ENCODE data around the gene GLDC. TPM values are rescaled to one million over a fixed set of nuclear protein-coding genes. Genes with fewer than 3 reads are reported as not detected.

Gene GLDC
- total RNA-seq, 1 donor from 2014 or later = 100 TPM

DNA sequence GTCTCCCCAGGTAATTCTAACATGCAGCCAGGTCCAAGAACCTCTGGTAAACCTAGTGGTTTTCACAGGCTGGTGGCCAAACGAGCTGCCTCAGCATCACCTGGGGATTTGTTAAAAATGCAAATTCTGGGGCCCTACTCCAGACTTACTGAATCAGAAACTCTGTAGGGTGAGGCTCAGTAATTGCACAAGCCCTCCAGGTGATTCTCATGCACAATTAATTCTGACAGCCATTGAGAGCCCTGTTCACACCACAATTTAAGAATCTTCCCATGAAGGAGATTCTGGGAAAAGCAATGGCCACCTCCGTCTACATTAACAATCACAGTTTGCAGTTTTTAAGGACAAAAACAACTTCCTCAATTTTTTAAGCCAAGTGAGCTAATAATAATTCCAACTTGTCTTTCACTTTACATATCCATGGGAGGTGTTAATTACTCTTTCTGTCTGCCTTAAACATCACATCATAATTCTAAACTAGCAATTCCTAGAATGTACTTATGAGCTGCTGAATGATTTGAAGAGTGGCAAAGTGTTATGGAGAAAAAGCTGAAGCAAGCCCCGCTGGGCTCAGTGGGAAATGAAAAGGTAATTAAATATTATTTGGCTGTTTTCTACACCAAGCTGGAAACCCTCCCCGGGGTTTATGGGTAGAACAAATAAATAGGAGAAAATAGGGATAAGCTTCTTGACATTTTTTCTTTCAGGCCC, 70.0 kb downstream of the GLDC start:
- Mint-ChIP-seq H3K4me1 (peaks cover 16% of the 10 kb centered on the region), H3K27ac (no peak overlapping the region), H3K4me3 (no peak overlapping the region), H3K27me3 (ENCODE audit: insufficient read depth, low read depth) (peaks cover 3% of the 10 kb centered on the region), H3K9me3 (no peaks in the 10 kb centered on the region), H3K36me3 (peaks cover 7% of the 10 kb centered on the region)
- Histone ChIP-seq H3K27ac (no peak overlapping the region), H3K4me1 (peaks cover 9% of the 10 kb centered on the region), H3F3A (ENCODE audit: low read depth) (no peaks in the 10 kb centered on the region), H3K9ac (no peak overlapping the region), H3K27me3 (no peaks in the 10 kb centered on the region), H3K36me3 (no peaks in the 10 kb centered on the region), H3K79me2 (ENCODE audit: low read depth) (no peaks in the 10 kb centered on the region), H3K4me2 (no peak overlapping the region), H3K9me3 (ENCODE audit: low read depth) (no peaks in the 10 kb centered on the region), H2AFZ (replicated peaks) (no peak overlapping the region), H3K4me3 (no peak overlapping the region), H4K20me1 (ENCODE audit: low read depth) (no peaks in the 10 kb centered on the region)
- TF ChIP-seq, protein P1, sequence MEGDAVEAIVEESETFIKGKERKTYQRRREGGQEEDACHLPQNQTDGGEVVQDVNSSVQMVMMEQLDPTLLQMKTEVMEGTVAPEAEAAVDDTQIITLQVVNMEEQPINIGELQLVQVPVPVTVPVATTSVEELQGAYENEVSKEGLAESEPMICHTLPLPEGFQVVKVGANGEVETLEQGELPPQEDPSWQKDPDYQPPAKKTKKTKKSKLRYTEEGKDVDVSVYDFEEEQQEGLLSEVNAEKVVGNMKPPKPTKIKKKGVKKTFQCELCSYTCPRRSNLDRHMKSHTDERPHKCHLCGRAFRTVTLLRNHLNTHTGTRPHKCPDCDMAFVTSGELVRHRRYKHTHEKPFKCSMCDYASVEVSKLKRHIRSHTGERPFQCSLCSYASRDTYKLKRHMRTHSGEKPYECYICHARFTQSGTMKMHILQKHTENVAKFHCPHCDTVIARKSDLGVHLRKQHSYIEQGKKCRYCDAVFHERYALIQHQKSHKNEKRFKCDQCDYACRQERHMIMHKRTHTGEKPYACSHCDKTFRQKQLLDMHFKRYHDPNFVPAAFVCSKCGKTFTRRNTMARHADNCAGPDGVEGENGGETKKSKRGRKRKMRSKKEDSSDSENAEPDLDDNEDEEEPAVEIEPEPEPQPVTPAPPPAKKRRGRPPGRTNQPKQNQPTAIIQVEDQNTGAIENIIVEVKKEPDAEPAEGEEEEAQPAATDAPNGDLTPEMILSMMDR (IDR thresholded peaks at IDR 0.05) = no peak
- TF ChIP-seq EZH2phosphoT487 (IDR thresholded peaks at IDR 0.05) = no peak
- TF ChIP-seq EZH2 (IDR thresholded peaks at IDR 0.05) = no peak
- no peak for DNase-seq (ENCODE audit: low spot score)

DNA sequence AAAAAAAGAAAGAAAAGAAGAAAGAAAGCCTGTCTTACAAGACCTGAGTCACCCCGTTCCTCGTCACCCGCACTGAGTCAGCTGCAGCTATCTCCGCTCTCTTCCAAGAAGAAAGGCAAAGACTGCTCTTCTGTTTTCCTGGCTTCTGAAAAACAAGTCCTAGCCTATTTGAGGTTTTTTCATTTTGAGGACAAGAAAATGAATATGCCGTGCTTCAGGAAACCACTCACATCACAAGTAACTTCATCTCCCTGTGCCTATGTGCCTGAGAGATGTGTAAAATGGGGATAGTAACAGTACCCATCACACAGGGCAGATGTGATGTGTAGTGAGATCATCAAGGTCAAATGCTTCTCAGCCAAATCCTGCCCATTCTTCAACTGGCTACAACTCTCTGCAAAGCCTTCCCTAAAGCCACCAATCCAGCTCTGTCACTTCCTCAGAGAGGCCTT, 78.4 kb downstream of the GLDC start:
- no peak for DNase-seq (ENCODE audit: low spot score)
- Histone ChIP-seq H4K20me1 (ENCODE audit: low read depth) (no peaks in the 10 kb centered on the region), H3K27me3 (no peaks in the 10 kb centered on the region), H3K36me3 (no peaks in the 10 kb centered on the region), H3K9me3 (ENCODE audit: low read depth) (no peaks in the 10 kb centered on the region), H3K79me2 (ENCODE audit: low read depth) (no peaks in the 10 kb centered on the region), H3K4me2 (no peak overlapping the region), H3K4me1 (peaks cover 3% of the 10 kb centered on the region), H3K27ac (no peak overlapping the region), H3K4me3 (no peak overlapping the region), H3F3A (ENCODE audit: low read depth) (no peaks in the 10 kb centered on the region), H3K9ac (no peak overlapping the region), H2AFZ (replicated peaks) (no peak overlapping the region)
- Mint-ChIP-seq H3K27me3 (ENCODE audit: insufficient read depth, low read depth) (no peaks in the 10 kb centered on the region), H3K4me3 (no peak overlapping the region), H3K27ac (no peak overlapping the region), H3K36me3 (peaks cover 18% of the 10 kb centered on the region), H3K4me1 (peaks cover 9% of the 10 kb centered on the region), H3K9me3 (no peaks in the 10 kb centered on the region)
- TF ChIP-seq EZH2phosphoT487 (IDR thresholded peaks at IDR 0.05) (no peak), EZH2 (IDR thresholded peaks at IDR 0.05) (no peak)
- TF ChIP-seq, protein P1 (IDR thresholded peaks at IDR 0.05) = no peak

DNA sequence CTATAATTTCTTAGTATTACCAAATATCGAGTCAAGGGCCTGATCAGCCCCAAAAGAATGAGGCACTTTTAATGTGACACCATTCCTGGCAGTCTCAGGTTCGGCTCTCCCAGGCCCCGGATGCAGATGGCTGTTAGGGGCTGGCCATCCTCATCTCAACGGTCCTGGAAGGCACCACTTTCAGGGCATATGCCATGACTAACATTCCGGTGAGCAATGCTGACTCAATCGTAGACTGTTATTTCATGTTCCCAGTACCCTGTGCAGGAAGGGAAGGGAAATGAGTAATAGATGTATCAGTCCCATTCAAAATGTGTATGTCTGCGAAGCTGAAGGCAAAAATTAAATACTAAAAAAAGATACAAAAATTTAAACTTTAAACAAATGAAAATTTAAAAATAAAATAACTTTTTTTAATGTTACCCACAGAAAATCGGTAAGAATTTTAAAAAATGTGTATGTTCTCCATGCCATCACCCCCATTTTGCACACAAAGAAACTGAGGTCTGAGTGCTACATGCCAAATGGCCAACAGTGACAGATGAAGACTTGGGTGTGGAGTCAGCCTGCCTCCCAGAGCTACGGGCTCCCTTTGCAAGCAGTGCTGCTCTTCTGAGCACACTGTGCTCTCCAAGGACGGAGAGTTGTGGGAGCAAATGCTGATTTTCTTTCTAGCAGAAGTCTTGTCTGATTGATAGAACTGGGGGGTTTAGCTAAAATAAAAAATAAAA, 79.0 kb downstream of the GLDC start:
- no peaks in the 10 kb centered on the region for H3K9me3 ChIP-seq (ENCODE audit: low read depth)
- no peaks in the 10 kb centered on the region for H3F3A ChIP-seq (ENCODE audit: low read depth)
- DNase-seq (ENCODE audit: low spot score) = no peak
- no peaks in the 10 kb centered on the region for H4K20me1 ChIP-seq (ENCODE audit: low read depth)
- no peak overlapping the region for H3K4me3 Mint-ChIP-seq
- H3K27ac ChIP-seq = no peak overlapping the region
- H3K36me3 ChIP-seq = no peaks in the 10 kb centered on the region
- no peaks in the 10 kb centered on the region for H3K79me2 ChIP-seq (ENCODE audit: low read depth)
- H3K4me1 ChIP-seq = no peaks in the 10 kb centered on the region
- H3K4me2 ChIP-seq = no peak overlapping the region
- H3K27ac Mint-ChIP-seq = no peak overlapping the region
- no peak overlapping the region for H3K4me3 ChIP-seq
- no peak overlapping the region for H3K9ac ChIP-seq
- H3K4me1 Mint-ChIP-seq = peaks cover 6% of the 10 kb centered on the region
- H3K27me3 ChIP-seq = no peaks in the 10 kb centered on the region
- no peak overlapping the region for H2AFZ ChIP-seq (replicated peaks)
- H3K9me3 Mint-ChIP-seq = no peaks in the 10 kb centered on the region
- H3K36me3 Mint-ChIP-seq = peaks cover 19% of the 10 kb centered on the region
- no peaks in the 10 kb centered on the region for H3K27me3 Mint-ChIP-seq (ENCODE audit: insufficient read depth, low read depth)
- TF ChIP-seq, protein P1 (IDR thresholded peaks at IDR 0.05) = no peak
- TF ChIP-seq EZH2phosphoT487 (IDR thresholded peaks at IDR 0.05) = no peak
- no peak for TF ChIP-seq EZH2 (IDR thresholded peaks at IDR 0.05)

All from neural progenitor cell (in vitro differentiated cells).